GM12874 (cell line): ENCODE results near the gene LENG8.

Experiments
- TF ChIP-seq, protein P1 (sequence below): IDR thresholded peaks from 2 replicates; pipeline ENCODE4 v1.5.1; 2011; ENCODE audit warnings: low read depth, mild to moderate bottlenecking, control low read depth, low read length, moderate library complexity; ENCODE audit not compliant: insufficient read depth

LENG8 gene

DNA sequence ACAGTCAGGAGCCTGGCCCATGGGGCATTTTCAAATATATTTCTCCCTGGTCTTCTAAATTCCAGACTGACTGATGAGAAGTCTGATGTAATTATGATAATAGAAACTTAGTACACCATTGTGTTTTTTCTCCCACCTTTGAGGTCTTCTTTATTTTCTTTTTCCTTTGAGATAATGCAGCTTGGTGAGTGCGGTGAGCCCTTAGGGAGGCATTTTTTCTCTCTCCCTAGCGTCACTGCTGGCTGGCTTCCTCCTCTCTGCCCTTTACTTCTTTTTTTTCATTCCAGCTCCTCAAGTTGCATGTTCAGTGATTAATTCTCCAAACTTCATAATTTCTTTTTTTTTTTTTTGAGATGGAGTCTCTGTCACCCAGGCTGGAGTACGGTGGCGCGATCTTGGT is 36.9 kb downstream of the LENG8 start:
- TF ChIP-seq, protein P1, sequence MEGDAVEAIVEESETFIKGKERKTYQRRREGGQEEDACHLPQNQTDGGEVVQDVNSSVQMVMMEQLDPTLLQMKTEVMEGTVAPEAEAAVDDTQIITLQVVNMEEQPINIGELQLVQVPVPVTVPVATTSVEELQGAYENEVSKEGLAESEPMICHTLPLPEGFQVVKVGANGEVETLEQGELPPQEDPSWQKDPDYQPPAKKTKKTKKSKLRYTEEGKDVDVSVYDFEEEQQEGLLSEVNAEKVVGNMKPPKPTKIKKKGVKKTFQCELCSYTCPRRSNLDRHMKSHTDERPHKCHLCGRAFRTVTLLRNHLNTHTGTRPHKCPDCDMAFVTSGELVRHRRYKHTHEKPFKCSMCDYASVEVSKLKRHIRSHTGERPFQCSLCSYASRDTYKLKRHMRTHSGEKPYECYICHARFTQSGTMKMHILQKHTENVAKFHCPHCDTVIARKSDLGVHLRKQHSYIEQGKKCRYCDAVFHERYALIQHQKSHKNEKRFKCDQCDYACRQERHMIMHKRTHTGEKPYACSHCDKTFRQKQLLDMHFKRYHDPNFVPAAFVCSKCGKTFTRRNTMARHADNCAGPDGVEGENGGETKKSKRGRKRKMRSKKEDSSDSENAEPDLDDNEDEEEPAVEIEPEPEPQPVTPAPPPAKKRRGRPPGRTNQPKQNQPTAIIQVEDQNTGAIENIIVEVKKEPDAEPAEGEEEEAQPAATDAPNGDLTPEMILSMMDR, result no peak

GRCh38 chr19:54489341-54489740 is 40.3 kb downstream of the LENG8 start:
- TF ChIP-seq, protein P1, result no peak

DNA sequence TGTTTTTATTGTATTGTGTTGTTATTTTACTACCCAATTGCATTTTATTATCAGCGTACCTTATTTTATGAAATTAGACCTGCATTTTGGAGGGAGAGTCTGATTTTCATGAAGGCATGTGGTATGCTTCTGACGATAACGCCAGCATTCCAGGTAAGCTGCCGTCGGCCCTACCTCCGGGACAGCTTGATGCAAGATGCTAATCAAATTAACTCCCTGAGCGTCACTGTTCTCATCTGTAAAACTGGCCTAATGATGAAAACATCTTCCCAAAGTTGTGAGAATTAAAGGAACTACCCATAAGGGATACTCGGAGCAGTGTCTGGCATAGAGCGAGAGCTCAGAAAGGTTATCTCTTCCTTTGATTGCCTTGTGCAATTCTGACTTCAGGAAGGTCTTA is 40.8 kb downstream of the LENG8 start:
- TF ChIP-seq, protein P1, result no peak

DNA sequence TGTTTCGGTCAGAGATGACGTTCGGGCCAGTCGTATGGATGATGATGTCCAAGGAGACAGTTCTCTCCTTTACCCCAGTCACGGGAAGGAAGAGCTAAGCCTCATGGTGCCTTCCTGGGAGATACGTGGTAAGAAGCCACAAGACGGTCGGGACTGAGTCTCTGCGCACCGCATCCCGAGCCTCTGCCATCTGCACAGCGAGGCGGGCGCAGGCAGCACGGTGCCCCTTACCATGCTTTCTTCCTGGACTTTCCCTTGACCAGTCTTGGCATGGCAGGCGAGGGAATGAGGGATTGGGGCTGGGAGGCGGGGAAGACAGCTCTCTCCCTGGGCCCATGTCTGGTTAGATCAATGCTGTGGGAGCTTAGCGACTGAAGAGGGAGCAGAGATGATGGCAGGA is 43.6 kb downstream of the LENG8 start:
- TF ChIP-seq, protein P1, result no peak

DNA sequence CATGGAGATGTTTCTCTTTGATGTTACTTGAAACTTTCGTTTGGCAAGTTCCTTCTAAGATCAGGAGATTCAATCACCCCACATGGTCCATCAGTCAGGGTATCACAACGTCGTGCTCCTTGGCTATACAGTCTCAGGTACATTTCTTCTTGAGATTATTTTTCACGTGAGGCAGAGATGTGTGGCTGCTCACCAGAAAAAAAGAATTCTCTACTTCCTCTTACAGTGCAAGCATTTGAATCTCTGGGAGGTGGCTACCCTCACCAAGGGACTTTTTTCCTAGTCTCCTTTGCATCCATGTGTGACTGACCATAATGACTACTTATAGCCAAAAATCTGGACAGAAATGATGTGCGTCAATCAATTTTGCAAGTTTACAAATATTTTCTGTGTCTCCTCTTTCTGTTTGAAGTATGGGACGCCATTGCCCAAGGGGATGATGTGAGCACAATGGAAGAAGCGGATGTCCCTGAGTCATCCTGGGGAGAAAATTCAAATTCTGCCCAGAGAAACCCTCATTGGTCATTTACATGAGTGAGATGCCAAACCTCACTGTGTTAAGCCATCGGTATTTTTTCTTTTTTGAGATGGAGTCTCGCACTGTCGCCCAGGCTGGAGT is 45.1 kb downstream of the LENG8 start:
- TF ChIP-seq, protein P1, result no peak

- TF ChIP-seq, protein P1, result no peak
These were observed 53.6 kb downstream of the LENG8 start, which contains the start of gene LAIR2 for GRCh38 chr19:54502518-54503048. LAIR2 (plus strand) TSS chr19:54502831; CDS start chr19:54502919, 88 bp downstream.

- TF ChIP-seq, protein P1, result no peak
These were observed 57.1 kb downstream of the LENG8 start for GRCh38 chr19:54506079-54506478.
